ENCODE results near the gene XRCC2. TPM values are rescaled to one million over a fixed set of nuclear protein-coding genes. Genes with fewer than 3 reads are reported as not detected.
A peak's percentile ranks its signal among the peaks of the same experiment; 100 is the strongest.
"Not testable (repeated sequence)": the region's sequence is repeated elsewhere in the genome, so short reads cannot be mapped to it uniquely, and the experiment has no call there.

XRCC2 gene
- total and polyA plus RNA-seq, 2 experiments from 2014 or later: 18.9 to 33.2 TPM

DNA sequence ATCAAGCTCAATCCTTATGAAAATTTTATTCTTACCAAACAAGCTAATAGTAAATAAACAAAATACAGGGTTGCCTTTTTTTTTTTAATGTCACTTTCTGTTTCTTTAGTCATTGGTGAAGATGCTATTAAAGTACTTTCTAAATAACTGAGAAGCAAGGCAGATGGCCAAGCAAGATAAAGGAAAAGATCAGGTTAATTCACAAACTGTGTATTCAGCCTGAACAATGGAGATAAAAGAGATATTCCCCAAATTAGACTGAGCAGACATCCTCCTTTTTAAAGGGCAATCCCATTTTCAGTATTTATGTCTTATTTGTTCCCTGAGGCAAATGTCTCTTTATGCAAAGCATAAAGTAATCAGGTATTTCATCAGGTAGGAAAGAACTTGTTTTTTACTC, 23.1 kb upstream of the XRCC2 start (continued):
- TF ChIP-seq, protein P1, sequence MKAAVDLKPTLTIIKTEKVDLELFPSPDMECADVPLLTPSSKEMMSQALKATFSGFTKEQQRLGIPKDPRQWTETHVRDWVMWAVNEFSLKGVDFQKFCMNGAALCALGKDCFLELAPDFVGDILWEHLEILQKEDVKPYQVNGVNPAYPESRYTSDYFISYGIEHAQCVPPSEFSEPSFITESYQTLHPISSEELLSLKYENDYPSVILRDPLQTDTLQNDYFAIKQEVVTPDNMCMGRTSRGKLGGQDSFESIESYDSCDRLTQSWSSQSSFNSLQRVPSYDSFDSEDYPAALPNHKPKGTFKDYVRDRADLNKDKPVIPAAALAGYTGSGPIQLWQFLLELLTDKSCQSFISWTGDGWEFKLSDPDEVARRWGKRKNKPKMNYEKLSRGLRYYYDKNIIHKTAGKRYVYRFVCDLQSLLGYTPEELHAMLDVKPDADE (IDR thresholded peaks at IDR 0.05): no peak
- no peak for TF ChIP-seq POLR2AphosphoS5 (IDR thresholded peaks at IDR 0.05; ENCODE audit: low read depth)
- TF ChIP-seq, protein P2, sequence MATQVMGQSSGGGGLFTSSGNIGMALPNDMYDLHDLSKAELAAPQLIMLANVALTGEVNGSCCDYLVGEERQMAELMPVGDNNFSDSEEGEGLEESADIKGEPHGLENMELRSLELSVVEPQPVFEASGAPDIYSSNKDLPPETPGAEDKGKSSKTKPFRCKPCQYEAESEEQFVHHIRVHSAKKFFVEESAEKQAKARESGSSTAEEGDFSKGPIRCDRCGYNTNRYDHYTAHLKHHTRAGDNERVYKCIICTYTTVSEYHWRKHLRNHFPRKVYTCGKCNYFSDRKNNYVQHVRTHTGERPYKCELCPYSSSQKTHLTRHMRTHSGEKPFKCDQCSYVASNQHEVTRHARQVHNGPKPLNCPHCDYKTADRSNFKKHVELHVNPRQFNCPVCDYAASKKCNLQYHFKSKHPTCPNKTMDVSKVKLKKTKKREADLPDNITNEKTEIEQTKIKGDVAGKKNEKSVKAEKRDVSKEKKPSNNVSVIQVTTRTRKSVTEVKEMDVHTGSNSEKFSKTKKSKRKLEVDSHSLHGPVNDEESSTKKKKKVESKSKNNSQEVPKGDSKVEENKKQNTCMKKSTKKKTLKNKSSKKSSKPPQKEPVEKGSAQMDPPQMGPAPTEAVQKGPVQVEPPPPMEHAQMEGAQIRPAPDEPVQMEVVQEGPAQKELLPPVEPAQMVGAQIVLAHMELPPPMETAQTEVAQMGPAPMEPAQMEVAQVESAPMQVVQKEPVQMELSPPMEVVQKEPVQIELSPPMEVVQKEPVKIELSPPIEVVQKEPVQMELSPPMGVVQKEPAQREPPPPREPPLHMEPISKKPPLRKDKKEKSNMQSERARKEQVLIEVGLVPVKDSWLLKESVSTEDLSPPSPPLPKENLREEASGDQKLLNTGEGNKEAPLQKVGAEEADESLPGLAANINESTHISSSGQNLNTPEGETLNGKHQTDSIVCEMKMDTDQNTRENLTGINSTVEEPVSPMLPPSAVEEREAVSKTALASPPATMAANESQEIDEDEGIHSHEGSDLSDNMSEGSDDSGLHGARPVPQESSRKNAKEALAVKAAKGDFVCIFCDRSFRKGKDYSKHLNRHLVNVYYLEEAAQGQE (IDR thresholded peaks at IDR 0.05; ENCODE audit: unreplicated experiment): no peak
- TF ChIP-seq, protein P3, sequence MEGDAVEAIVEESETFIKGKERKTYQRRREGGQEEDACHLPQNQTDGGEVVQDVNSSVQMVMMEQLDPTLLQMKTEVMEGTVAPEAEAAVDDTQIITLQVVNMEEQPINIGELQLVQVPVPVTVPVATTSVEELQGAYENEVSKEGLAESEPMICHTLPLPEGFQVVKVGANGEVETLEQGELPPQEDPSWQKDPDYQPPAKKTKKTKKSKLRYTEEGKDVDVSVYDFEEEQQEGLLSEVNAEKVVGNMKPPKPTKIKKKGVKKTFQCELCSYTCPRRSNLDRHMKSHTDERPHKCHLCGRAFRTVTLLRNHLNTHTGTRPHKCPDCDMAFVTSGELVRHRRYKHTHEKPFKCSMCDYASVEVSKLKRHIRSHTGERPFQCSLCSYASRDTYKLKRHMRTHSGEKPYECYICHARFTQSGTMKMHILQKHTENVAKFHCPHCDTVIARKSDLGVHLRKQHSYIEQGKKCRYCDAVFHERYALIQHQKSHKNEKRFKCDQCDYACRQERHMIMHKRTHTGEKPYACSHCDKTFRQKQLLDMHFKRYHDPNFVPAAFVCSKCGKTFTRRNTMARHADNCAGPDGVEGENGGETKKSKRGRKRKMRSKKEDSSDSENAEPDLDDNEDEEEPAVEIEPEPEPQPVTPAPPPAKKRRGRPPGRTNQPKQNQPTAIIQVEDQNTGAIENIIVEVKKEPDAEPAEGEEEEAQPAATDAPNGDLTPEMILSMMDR (conservative IDR thresholded peaks at IDR 0.05; ENCODE audit: low read depth in 2 of 2): no peak
- no peak for TF ChIP-seq EZH2phosphoT487 (IDR thresholded peaks at IDR 0.05; ENCODE audit: unreplicated experiment)
- no peak for TF ChIP-seq NANOG (IDR thresholded peaks at IDR 0.05; ENCODE audit: borderline replicate concordance)
- no peak for TF ChIP-seq CREB1 (CRISPR knock-in tag; IDR thresholded peaks at IDR 0.05; ENCODE audit: low read depth)
- no peak for TF ChIP-seq JUNB (IDR thresholded peaks at IDR 0.05; ENCODE audit: unreplicated experiment)
- TF ChIP-seq STAT1 (IDR thresholded peaks at IDR 0.05; ENCODE audit: unreplicated experiment): no peak
- TF ChIP-seq ZNF331 (CRISPR knock-in tag; IDR thresholded peaks at IDR 0.05; ENCODE audit: low read depth): no peak

DNA sequence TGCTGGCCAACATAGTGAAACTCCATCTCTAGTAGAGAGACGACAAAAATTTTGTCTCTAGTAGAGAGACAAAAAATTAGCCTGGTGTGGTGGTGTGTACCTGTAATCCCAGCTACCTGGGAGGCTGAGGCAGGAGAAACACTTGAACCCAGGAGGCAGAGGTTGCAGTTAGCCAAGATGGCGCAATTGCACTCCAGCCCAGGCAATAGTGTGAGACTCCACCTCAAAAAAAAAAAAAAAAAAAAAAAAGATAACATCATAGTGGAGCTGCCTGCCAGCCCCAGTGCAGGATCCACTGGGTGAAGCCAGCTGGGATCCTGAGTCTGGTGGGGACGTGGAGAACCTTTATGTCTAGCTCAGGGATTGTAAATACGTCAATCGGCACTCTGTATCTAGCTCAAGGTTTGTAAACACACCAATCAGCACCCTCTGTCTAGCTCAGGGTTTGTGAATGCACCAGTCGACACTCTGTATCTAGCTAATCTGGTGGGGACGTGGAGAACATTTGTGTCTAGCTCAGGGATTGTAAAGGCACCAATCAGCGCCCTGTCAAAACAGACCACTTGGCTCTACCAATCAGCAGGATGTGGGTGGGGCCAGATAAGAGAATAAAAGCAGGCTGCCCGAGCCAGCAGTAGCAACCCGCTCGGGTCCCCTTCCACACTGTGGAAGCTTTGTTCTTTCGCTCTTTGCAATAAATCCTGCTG, 21.5 kb upstream of the XRCC2 start:
- H3K9me3 Mint-ChIP-seq; DNase-seq (ENCODE audit: low spot score); H3K4me3 Mint-ChIP-seq; H3K9me2 ChIP-seq (ENCODE audit: insufficient read depth); H3K36me3 Mint-ChIP-seq (ENCODE audit: low read depth); H3K27ac ChIP-seq (ENCODE audit: low read depth); H3K27me3 Mint-ChIP-seq (ENCODE audit: insufficient read depth, low read depth, poor library complexity); H3K27ac Mint-ChIP-seq; ATAC-seq; H3K4me3 ChIP-seq; H3F3A ChIP-seq (replicated peaks; ENCODE audit: low read depth); H3K36me3 ChIP-seq (ENCODE audit: insufficient read depth); H3K4me2 ChIP-seq; H3K27me3 ChIP-seq (ENCODE audit: insufficient read depth); H3K4me1 ChIP-seq (ENCODE audit: insufficient read depth); H4K20me1 ChIP-seq (replicated peaks; ENCODE audit: insufficient read depth); H3K79me2 ChIP-seq (replicated peaks; ENCODE audit: insufficient read depth); H3K4me1 Mint-ChIP-seq: not testable (repeated sequence)
- peak overlapping the region; percentile 78; the same call in 1 of the 2 replicates for H2AFZ ChIP-seq

DNA sequence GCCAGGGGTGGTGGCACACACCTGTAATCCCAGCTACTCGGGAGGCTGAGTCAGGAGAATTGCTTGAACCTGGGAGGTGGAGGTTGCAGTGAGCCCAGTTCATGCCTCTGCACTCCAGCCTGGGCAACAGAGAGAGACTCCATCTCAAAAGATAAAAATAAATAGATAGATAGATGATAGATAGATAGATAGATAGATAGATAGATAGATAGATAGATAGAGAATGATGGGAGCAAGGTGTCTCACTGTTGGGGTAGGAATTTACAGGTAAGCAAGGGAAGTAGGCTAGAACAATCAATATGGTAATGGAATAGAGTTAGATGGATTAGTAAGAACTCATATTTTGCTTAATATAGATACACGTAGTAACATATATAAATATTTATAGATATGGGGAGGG, 16.3 kb upstream of the XRCC2 start:
- not testable (repeated sequence) for H3K4me3 Mint-ChIP-seq; DNase-seq (ENCODE audit: low spot score); H3K27ac Mint-ChIP-seq; H3K4me2 ChIP-seq; H3K27me3 ChIP-seq (ENCODE audit: insufficient read depth); H3K9me3 Mint-ChIP-seq; H3K27me3 Mint-ChIP-seq (ENCODE audit: insufficient read depth, low read depth, poor library complexity); H3K27ac ChIP-seq (ENCODE audit: low read depth); H3K36me3 Mint-ChIP-seq (ENCODE audit: low read depth); H3K9me2 ChIP-seq (ENCODE audit: insufficient read depth); H2AFZ ChIP-seq; ATAC-seq; H3K36me3 ChIP-seq (ENCODE audit: insufficient read depth); H3K4me1 Mint-ChIP-seq; H3F3A ChIP-seq (replicated peaks; ENCODE audit: low read depth); H3K4me1 ChIP-seq (ENCODE audit: insufficient read depth); H3K4me3 ChIP-seq; H3K79me2 ChIP-seq (replicated peaks; ENCODE audit: insufficient read depth); H4K20me1 ChIP-seq (replicated peaks; ENCODE audit: insufficient read depth)

Measured in GM23338 (cell line).